Liver (tissue), 10 donors: ENCODE measurements around the gene AHI1. TPM values are rescaled to one million over a fixed set of nuclear protein-coding genes. Genes with fewer than 3 reads are reported as not detected.

Experiments
- DNase-seq: peaks from one replicate; pipeline ENCODE4 v3.0.0-alpha.2; 2017; ENCODE audit warnings: low spot score
- H3K27ac ChIP-seq, 2 donors: one replicate each; pipeline ENCODE4 v1.7.0; 2013; ENCODE audit warnings: inconsistent platforms in 2 of 2, low read length in 2 of 2, control low read depth in 1 of 2, low read depth in 1 of 2, mild to moderate bottlenecking in 1 of 2
- H3K27me3 ChIP-seq, 4 donors: one replicate each; pipeline versions ENCODE4 v1.6.1 to v1.7.0; 2013; ENCODE audit warnings: low read length in 3 of 4, inconsistent platforms in 1 of 4, mild to moderate bottlenecking in 1 of 4, moderate library complexity in 1 of 4; ENCODE audit not compliant: control insufficient read depth in 4 of 4, insufficient read depth in 4 of 4
- H3K36me3 ChIP-seq, 4 donors: one replicate each; pipeline versions ENCODE4 v1.6.1 to v1.7.0; 2013; ENCODE audit warnings: low read length in 3 of 4, mild to moderate bottlenecking in 3 of 4, low read depth in 1 of 4, moderate library complexity in 1 of 4; ENCODE audit not compliant: control insufficient read depth in 4 of 4, insufficient read depth in 3 of 4
- H3K4me1 ChIP-seq, 4 donors: one replicate each; pipeline versions ENCODE4 v1.6.1 to v1.7.0; 2013; ENCODE audit warnings: low read length in 3 of 4, mild to moderate bottlenecking in 3 of 4, moderate library complexity in 1 of 4; ENCODE audit not compliant: control insufficient read depth in 4 of 4, insufficient read depth in 4 of 4
- H3K4me3 ChIP-seq, 3 donors: one replicate each; pipeline versions ENCODE4 v1.6.1 to v1.7.0; 2013; ENCODE audit warnings: low read length in 3 of 3, control low read depth in 1 of 3, low read depth in 1 of 3, mild to moderate bottlenecking in 1 of 3
- H3K9ac ChIP-seq, 2 donors: one replicate each; pipeline ENCODE4 v1.7.0; 2013; ENCODE audit warnings: low read length in 2 of 2, mild to moderate bottlenecking in 2 of 2, moderate library complexity in 2 of 2, control low read depth in 1 of 2, low read depth in 1 of 2
- H3K9me3 ChIP-seq, 4 donors: one replicate each; pipeline versions ENCODE4 v1.6.1 to v1.7.0; 2013; ENCODE audit warnings: low read length in 3 of 4; ENCODE audit not compliant: control insufficient read depth in 4 of 4
- FOXA1 ChIP-seq: IDR thresholded peaks from 2 replicates; pipeline ENCODE4 v1.6.1; 2016; ENCODE audit warnings: antibody characterized with exemption
- GABPA ChIP-seq, 2 donors: IDR thresholded peaks in 1 of 2; conservative IDR thresholded peaks in 1 of 2; 2 replicates each; pipeline ENCODE4 v1.6.1; 2016; ENCODE audit warnings: antibody characterized with exemption in 2 of 2, mild to moderate bottlenecking in 1 of 2, moderate library complexity in 1 of 2
- HNF4A ChIP-seq, 2 donors: conservative IDR thresholded peaks; 2 replicates each; pipeline ENCODE4 v1.6.1; 2016; ENCODE audit warnings: antibody characterized with exemption in 2 of 2, mild to moderate bottlenecking in 2 of 2
- HNF4G ChIP-seq: IDR thresholded peaks from 2 replicates; pipeline ENCODE4 v1.6.1; 2016; ENCODE audit warnings: antibody characterized with exemption
- JUND ChIP-seq, 2 donors: IDR thresholded peaks; 2 replicates each; pipeline ENCODE4 v1.6.1; 2016; ENCODE audit warnings: antibody characterized with exemption in 2 of 2
- NR2F2 ChIP-seq: IDR thresholded peaks from 2 replicates; pipeline ENCODE4 v1.6.1; 2016; ENCODE audit warnings: antibody characterized with exemption
- RAD21 ChIP-seq, 2 donors: IDR thresholded peaks; 2 replicates each; pipeline ENCODE4 v1.6.1; 2016; ENCODE audit warnings: antibody characterized with exemption in 2 of 2, mild to moderate bottlenecking in 2 of 2
- RXRA ChIP-seq, 2 donors: IDR thresholded peaks; 2 replicates each; pipeline ENCODE4 v1.6.1; 2017 to 2018; ENCODE audit warnings: antibody characterized with exemption in 2 of 2, mild to moderate bottlenecking in 1 of 2
- SP1 ChIP-seq: IDR thresholded peaks from 2 replicates; pipeline ENCODE4 v1.6.1; 2018; ENCODE audit warnings: antibody characterized with exemption, mild to moderate bottlenecking
- TAF1 ChIP-seq: conservative IDR thresholded peaks from 2 replicates; pipeline ENCODE4 v1.6.1; 2016; ENCODE audit warnings: antibody characterized with exemption, mild to moderate bottlenecking
- YY1 ChIP-seq: IDR thresholded peaks from 2 replicates; pipeline ENCODE4 v1.6.1; 2016; ENCODE audit warnings: antibody characterized with exemption, mild to moderate bottlenecking
- WGBS: extraction: QIAGEN DNeasy Blood & Tissue Kit; methylation state at CpG from one replicate; pipeline ENCODE4 v1.1.7; 2013; 5-methylcytosine and 5-hydroxymethylcytosine counted together
- polyA plus RNA-seq, 2 donors: library from polyadenylated mRNA; stranded (reverse) in 1 of 2; unstranded in 1 of 2; fragments of 200-250 nt in 1 of 2; fragments of >200 nt in 1 of 2; fragmentation: Nextera tagmentation in 1 of 2; extraction: Ambion mirVana in 1 of 2; gene quantifications; one replicate each; pipeline versions ENCODE4 v1.2.1 to v1.2.3, GENCODE V29; 2013 to 2015
- small RNA-seq: library from RNA; depleted of rRNA; stranded (forward); fragments of <200 nt; gene quantifications from one replicate; pipeline ENCODE3, GENCODE V24; 2014
- total RNA-seq, 2 donors: library from RNA; depleted of rRNA; stranded (reverse); fragments of >200 nt; gene quantifications; one replicate each; pipeline ENCODE4 v1.2.3, GENCODE V29; 2014
- TF ChIP-seq, protein P1 (sequence below): fragments of 150-350 bp; IDR thresholded peaks from 2 replicates; pipeline ENCODE4 v1.5.1; 2017; ENCODE audit warnings: improper control_type of control experiment, low read depth, low read length; ENCODE audit not compliant: missing input control
- TF ChIP-seq, protein P2 (sequence below): IDR thresholded peaks from 2 replicates; pipeline ENCODE4 v1.6.1; 2016; ENCODE audit warnings: antibody characterized with exemption, mild to moderate bottlenecking
- TF ChIP-seq, protein P3 (sequence below): IDR thresholded peaks from 2 replicates; pipeline ENCODE4 v1.6.1; 2016; ENCODE audit warnings: antibody characterized with exemption
- TF ChIP-seq, protein P4 (sequence below): IDR thresholded peaks from 2 replicates; pipeline ENCODE4 v1.6.1; 2016; ENCODE audit warnings: antibody characterized with exemption
- donor health status: healthy.
- donor health status: healthy.
- donor health status: healthy.
- donor health status: healthy.
- donor health status: healthy.

The AHI1 gene
- total and polyA plus RNA-seq, 4 donors = 2.0 to 14.4 (median 9.0) TPM

DNA sequence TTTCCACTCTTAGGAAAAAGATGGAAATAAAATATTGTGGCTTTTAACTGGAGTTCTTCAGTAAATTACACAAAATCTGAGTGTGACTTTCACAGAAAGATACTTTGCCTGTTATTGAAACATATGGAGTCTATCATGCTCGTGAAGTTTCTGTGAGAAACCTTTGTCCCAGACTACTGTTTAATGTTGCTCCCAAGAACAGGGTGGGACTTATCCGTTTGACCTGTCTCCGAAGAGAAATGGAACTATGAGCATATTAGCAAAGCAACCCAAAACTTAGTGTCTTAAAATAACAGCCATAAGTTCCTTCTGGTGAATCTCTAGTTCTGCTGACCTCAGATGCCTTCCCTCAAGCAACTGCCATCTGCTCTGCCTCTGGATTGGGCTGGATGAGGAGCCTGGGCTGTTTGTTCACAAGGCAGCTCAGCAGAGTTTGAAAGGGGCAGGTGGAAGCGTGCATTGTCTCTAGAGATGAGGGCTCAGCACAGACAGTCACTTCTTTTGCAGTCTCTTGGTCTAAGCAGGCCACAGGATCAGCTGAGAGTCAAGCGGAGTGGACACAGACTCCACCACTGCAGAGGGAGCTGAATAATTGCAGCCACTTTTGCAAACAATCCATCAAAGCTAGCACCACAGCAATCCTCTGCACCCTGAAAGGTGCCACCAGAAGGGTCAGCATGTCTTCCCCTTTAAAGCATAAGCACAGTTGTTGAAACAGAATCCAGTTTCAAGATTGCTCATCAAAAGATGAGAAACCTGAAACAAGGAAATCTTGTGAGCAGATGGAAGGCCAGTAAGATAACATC is 263.7 kb downstream of the AHI1 start:
- no peak for DNase-seq
- H3K4me1 ChIP-seq = no peaks in the 10 kb centered on the region
- no peak for TF ChIP-seq TAF1
- no peak for TF ChIP-seq GABPA (IDR thresholded peaks at IDR 0.05 in 1 of 2, conservative IDR thresholded peaks at IDR 0.05 in 1 of 2)
- TF ChIP-seq, protein P1, sequence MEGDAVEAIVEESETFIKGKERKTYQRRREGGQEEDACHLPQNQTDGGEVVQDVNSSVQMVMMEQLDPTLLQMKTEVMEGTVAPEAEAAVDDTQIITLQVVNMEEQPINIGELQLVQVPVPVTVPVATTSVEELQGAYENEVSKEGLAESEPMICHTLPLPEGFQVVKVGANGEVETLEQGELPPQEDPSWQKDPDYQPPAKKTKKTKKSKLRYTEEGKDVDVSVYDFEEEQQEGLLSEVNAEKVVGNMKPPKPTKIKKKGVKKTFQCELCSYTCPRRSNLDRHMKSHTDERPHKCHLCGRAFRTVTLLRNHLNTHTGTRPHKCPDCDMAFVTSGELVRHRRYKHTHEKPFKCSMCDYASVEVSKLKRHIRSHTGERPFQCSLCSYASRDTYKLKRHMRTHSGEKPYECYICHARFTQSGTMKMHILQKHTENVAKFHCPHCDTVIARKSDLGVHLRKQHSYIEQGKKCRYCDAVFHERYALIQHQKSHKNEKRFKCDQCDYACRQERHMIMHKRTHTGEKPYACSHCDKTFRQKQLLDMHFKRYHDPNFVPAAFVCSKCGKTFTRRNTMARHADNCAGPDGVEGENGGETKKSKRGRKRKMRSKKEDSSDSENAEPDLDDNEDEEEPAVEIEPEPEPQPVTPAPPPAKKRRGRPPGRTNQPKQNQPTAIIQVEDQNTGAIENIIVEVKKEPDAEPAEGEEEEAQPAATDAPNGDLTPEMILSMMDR = no peak
- TF ChIP-seq, protein P2, sequence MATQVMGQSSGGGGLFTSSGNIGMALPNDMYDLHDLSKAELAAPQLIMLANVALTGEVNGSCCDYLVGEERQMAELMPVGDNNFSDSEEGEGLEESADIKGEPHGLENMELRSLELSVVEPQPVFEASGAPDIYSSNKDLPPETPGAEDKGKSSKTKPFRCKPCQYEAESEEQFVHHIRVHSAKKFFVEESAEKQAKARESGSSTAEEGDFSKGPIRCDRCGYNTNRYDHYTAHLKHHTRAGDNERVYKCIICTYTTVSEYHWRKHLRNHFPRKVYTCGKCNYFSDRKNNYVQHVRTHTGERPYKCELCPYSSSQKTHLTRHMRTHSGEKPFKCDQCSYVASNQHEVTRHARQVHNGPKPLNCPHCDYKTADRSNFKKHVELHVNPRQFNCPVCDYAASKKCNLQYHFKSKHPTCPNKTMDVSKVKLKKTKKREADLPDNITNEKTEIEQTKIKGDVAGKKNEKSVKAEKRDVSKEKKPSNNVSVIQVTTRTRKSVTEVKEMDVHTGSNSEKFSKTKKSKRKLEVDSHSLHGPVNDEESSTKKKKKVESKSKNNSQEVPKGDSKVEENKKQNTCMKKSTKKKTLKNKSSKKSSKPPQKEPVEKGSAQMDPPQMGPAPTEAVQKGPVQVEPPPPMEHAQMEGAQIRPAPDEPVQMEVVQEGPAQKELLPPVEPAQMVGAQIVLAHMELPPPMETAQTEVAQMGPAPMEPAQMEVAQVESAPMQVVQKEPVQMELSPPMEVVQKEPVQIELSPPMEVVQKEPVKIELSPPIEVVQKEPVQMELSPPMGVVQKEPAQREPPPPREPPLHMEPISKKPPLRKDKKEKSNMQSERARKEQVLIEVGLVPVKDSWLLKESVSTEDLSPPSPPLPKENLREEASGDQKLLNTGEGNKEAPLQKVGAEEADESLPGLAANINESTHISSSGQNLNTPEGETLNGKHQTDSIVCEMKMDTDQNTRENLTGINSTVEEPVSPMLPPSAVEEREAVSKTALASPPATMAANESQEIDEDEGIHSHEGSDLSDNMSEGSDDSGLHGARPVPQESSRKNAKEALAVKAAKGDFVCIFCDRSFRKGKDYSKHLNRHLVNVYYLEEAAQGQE = no peak
- TF ChIP-seq HNF4A (conservative IDR thresholded peaks at IDR 0.05) = no peak
- TF ChIP-seq HNF4G = no peak
- TF ChIP-seq, protein P3, sequence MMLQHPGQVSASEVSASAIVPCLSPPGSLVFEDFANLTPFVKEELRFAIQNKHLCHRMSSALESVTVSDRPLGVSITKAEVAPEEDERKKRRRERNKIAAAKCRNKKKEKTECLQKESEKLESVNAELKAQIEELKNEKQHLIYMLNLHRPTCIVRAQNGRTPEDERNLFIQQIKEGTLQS = no peak
- TF ChIP-seq NR2F2 = no peak
- TF ChIP-seq, protein P4, sequence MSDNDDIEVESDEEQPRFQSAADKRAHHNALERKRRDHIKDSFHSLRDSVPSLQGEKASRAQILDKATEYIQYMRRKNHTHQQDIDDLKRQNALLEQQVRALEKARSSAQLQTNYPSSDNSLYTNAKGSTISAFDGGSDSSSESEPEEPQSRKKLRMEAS = no peak
- TF ChIP-seq RAD21 (IDR thresholded peaks at IDR 0.05) = no peak
- no peak for TF ChIP-seq YY1
- TF ChIP-seq FOXA1 = no peak
- no peak for TF ChIP-seq SP1
- no peak for TF ChIP-seq JUND (IDR thresholded peaks at IDR 0.05)
- TF ChIP-seq RXRA (IDR thresholded peaks at IDR 0.05) = no peak
- no peak overlapping the region for H3K27ac ChIP-seq
- no peaks in the 10 kb centered on the region for H3K27me3 ChIP-seq
- 70% methylated on average over 5 of the region's 5 CpGs for WGBS
- H3K9ac ChIP-seq = no peak overlapping the region
- H3K9me3 ChIP-seq = no peaks in the 10 kb centered on the region
- H3K4me3 ChIP-seq = no peak overlapping the region
- H3K36me3 ChIP-seq = no peaks in the 10 kb centered on the region

Small RNA genes within 50 kb of the gene (small RNA-seq; reads per million reads assigned to genes)
- gene MIR548A2 (not detected), gene RF00019 (not detected)
